Measurements from ENCODE around the gene TCERG1L.

DNA sequence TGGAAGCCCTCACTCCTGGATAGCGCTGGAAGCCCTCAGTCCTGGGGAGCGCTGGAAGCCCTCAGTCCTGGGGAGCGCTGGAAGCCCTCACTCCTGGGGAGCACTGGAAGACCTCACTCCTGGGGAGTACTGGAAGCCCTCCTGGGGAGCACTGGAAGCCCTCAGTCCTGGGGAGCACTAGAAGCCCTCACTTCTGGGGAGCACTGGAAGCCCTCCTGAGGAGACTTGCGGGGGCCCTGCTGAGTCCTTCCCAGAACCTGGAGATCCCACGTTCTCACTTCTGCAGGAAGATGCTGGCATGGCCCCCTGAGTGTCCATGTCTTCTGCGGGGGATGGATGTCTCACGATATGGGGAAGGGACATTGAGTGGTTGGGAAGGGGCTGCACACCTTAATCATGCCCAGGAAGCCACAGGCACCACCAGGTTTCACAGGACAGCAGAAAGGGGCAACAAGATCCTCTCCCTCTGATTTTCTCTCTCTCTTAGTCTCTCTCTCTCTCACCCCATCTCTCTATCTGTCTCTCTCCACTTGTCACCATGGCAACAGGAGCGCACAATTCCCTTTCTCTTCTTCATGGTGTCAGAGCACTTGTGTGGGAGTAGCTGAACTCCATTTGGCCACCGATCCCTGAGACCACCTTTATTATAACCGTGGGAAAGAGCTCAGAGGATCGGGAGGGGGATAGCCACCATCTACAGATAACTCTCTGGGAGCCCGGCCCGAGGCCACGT lies 267.0 kb downstream of the TCERG1L start:
- TF ChIP-seq EP300 (IDR thresholded peaks at IDR 0.05; ENCODE audit: borderline replicate concordance) (no peak), EGR1 (IDR thresholded peaks at IDR 0.05) (no peak), ZBTB7A (IDR thresholded peaks at IDR 0.05; ENCODE audit: low read depth) (no peak), RAD21 (IDR thresholded peaks at IDR 0.05; ENCODE audit: low read depth) (no peak), FOXM1 (IDR thresholded peaks at IDR 0.05; ENCODE audit: borderline replicate concordance, low read depth) (no peak), TCF12 (IDR thresholded peaks at IDR 0.05; ENCODE audit: low read depth) (no peak)
- TF ChIP-seq, protein P1, sequence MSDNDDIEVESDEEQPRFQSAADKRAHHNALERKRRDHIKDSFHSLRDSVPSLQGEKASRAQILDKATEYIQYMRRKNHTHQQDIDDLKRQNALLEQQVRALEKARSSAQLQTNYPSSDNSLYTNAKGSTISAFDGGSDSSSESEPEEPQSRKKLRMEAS (IDR thresholded peaks at IDR 0.05) = no peak
- TF ChIP-seq, protein P2, sequence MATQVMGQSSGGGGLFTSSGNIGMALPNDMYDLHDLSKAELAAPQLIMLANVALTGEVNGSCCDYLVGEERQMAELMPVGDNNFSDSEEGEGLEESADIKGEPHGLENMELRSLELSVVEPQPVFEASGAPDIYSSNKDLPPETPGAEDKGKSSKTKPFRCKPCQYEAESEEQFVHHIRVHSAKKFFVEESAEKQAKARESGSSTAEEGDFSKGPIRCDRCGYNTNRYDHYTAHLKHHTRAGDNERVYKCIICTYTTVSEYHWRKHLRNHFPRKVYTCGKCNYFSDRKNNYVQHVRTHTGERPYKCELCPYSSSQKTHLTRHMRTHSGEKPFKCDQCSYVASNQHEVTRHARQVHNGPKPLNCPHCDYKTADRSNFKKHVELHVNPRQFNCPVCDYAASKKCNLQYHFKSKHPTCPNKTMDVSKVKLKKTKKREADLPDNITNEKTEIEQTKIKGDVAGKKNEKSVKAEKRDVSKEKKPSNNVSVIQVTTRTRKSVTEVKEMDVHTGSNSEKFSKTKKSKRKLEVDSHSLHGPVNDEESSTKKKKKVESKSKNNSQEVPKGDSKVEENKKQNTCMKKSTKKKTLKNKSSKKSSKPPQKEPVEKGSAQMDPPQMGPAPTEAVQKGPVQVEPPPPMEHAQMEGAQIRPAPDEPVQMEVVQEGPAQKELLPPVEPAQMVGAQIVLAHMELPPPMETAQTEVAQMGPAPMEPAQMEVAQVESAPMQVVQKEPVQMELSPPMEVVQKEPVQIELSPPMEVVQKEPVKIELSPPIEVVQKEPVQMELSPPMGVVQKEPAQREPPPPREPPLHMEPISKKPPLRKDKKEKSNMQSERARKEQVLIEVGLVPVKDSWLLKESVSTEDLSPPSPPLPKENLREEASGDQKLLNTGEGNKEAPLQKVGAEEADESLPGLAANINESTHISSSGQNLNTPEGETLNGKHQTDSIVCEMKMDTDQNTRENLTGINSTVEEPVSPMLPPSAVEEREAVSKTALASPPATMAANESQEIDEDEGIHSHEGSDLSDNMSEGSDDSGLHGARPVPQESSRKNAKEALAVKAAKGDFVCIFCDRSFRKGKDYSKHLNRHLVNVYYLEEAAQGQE (IDR thresholded peaks at IDR 0.05; ENCODE audit: low read depth) = no peak
